HCT116 (cell line): ENCODE data around the gene TFEB. TPM values are rescaled to one million over a fixed set of nuclear protein-coding genes. Genes with fewer than 3 reads are reported as not detected.

ENCODE experiments used
- ATAC-seq: fragments of 200-7000 bp; cut with Tn5 transposase; 2 replicates; pipeline ENCODE4 v1.9.1; 2020; ENCODE audit warnings: mild to moderate bottlenecking, moderate library complexity
- BruUV-seq: library from RNA; stranded (reverse); fragments of 400-500 nt; replicated peaks from 2 replicates; lab custom pipeline; 2021; lab: Mats Ljungman, UMichigan
- CTCF ChIA-PET: fragments of 300-600 bp; sonication (Branson Sonifier 250); formaldehyde crosslinking; loops from one replicate; lab custom pipeline; 2021; ENCODE audit warnings: antibody characterized with exemption; lab: Charles Lee
- POLR2A ChIA-PET: fragments of 300-600, 350-600 bp; sonication (Branson Sonifier 250); formaldehyde crosslinking; loops from one replicate; lab custom pipeline; 2021; ENCODE audit warnings: antibody characterized with exemption; lab: Charles Lee
- RAD21 ChIA-PET, 2 experiments: fragments of 300-600 bp; sonication (Branson Sonifier 250); formaldehyde crosslinking; loops; one replicate each; lab custom pipeline; 2023; ENCODE audit warnings: low total read pairs in 2 of 2; ENCODE audit not compliant: uncharacterized antibody in 2 of 2, unreplicated experiment in 2 of 2, low non-redundant PET in 1 of 2; lab: Charles Lee
- DNase-seq: peaks from one replicate; pipeline ENCODE4 v3.0.0-alpha.2; 2010; ENCODE audit warnings: low read depth, low spot score
- H2AFZ ChIP-seq: fragments of 200-600 bp; shearing (Covaris generic), sonication (generic); 2 replicates; pipeline ENCODE4 v1.6.1; 2017; ENCODE audit warnings: low read depth, mixed run types, mixed read lengths, antibody characterized with exemption, low read length; ENCODE audit not compliant: poor library complexity, severe bottlenecking
- H3K27ac ChIP-seq: 2 replicates; pipeline ENCODE4 v1.5.1; 2012; ENCODE audit warnings: low read depth, low read length
- H3K27me3 ChIP-seq: fragments of 200-600 bp; sonication (generic); 2 replicates; pipeline ENCODE4 v1.6.1; 2016; ENCODE audit warnings: mixed run types, low read length, mixed read lengths; ENCODE audit not compliant: insufficient read depth
- H3K36me3 ChIP-seq, 2 experiments: fragments of 200-500 bp in 1 of 2; fragments of 200-600 bp in 1 of 2; sonication (Bioruptor generic) in 1 of 2; sonication (generic) in 1 of 2; 2 replicates each; pipeline versions ENCODE4 v1.5.1 to v1.6.1; 2014 to 2016; ENCODE audit warnings: low read length in 2 of 2, inconsistent platforms in 1 of 2, mixed read lengths in 1 of 2, mixed run types in 1 of 2; ENCODE audit not compliant: insufficient read depth in 2 of 2, control insufficient read depth in 1 of 2
- H3K4me1 ChIP-seq, 2 experiments: fragments of 200-600 bp in 1 of 2; sonication (generic) in 1 of 2; 2 replicates each; pipeline versions ENCODE4 v1.5.1 to v1.6.1; 2012 to 2017; ENCODE audit warnings: low read length in 2 of 2, inconsistent platforms in 1 of 2, mild to moderate bottlenecking in 1 of 2, mixed read lengths in 1 of 2, mixed run types in 1 of 2, moderate library complexity in 1 of 2; ENCODE audit not compliant: insufficient read depth in 2 of 2, control insufficient read depth in 1 of 2
- H3K4me2 ChIP-seq: fragments of 200-600 bp; sonication (generic); 2 replicates; pipeline ENCODE4 v1.6.1; 2017; ENCODE audit warnings: mixed run types, low read length, mixed read lengths
- H3K4me3 ChIP-seq, 2 experiments: fragments of 200-600 bp in 1 of 2; sonication (generic) in 1 of 2; replicated peaks in 1 of 2; 2 replicates each; pipeline ENCODE4 v1.5.1; 2011 to 2016; ENCODE audit warnings: low read length in 2 of 2, control low read depth in 1 of 2, low read depth in 1 of 2, mild to moderate bottlenecking in 1 of 2, mixed read lengths in 1 of 2, mixed run types in 1 of 2
- H3K79me2 ChIP-seq: fragments of 200-600 bp; sonication (generic); 2 replicates; pipeline ENCODE4 v1.6.1; 2017; ENCODE audit warnings: mild to moderate bottlenecking, mixed run types, low read length, moderate library complexity, mixed read lengths; ENCODE audit not compliant: insufficient read depth
- H3K9ac ChIP-seq: fragments of 200-600 bp; sonication (generic); 2 replicates; pipeline ENCODE4 v1.6.1; 2016; ENCODE audit warnings: low read length, mixed read lengths
- H3K9me2 ChIP-seq: fragments of 200-600 bp; sonication (generic), shearing (Covaris generic); 2 replicates; pipeline ENCODE4 v1.6.1; 2017; ENCODE audit warnings: mixed run types, mild to moderate bottlenecking, moderate library complexity; ENCODE audit not compliant: insufficient read depth
- H3K9me3 ChIP-seq, 2 experiments: fragments of 200-500 bp in 1 of 2; fragments of 200-600 bp in 1 of 2; sonication (Bioruptor generic) in 1 of 2; sonication (generic) in 1 of 2; 2 replicates each; pipeline ENCODE4 v1.6.1; 2014 to 2017; ENCODE audit warnings: low read length in 2 of 2, mixed read lengths in 2 of 2, inconsistent platforms in 1 of 2, low read depth in 1 of 2, mild to moderate bottlenecking in 1 of 2, mixed run types in 1 of 2, moderate library complexity in 1 of 2; ENCODE audit not compliant: control insufficient read depth in 1 of 2, insufficient read depth in 1 of 2
- H4K20me1 ChIP-seq: fragments of 200-600 bp; sonication (generic), shearing (Covaris generic); 2 replicates; pipeline ENCODE4 v1.6.1; 2017; ENCODE audit warnings: mixed run types, mild to moderate bottlenecking, moderate library complexity; ENCODE audit not compliant: insufficient read depth
- CEBPB ChIP-seq: IDR thresholded peaks from 2 replicates; pipeline ENCODE4 v1.6.1; 2012; ENCODE audit warnings: low read depth
- ELF1 ChIP-seq: IDR thresholded peaks from 2 replicates; pipeline ENCODE4 v1.6.1; 2012; ENCODE audit warnings: low read depth, borderline replicate concordance
- EZH2phosphoT487 ChIP-seq: fragments of 200-600 bp; IDR thresholded peaks from 2 replicates; pipeline ENCODE4 v1.6.1; 2018; ENCODE audit warnings: antibody characterized with exemption, borderline replicate concordance
- POLR2A ChIP-seq: IDR thresholded peaks from 2 replicates; pipeline ENCODE4 v1.7.0; 2011; ENCODE audit warnings: borderline replicate concordance; ENCODE audit not compliant: insufficient read depth, insufficient read length; ENCODE audit errors: extremely low read depth
- RAD21 ChIP-seq: IDR thresholded peaks from 2 replicates; pipeline ENCODE4 v1.6.1; 2012; ENCODE audit warnings: low read depth, mild to moderate bottlenecking
- SIN3A ChIP-seq: IDR thresholded peaks from 2 replicates; pipeline ENCODE4 v1.6.1; 2012; ENCODE audit warnings: low read depth
- SRF ChIP-seq: IDR thresholded peaks from 2 replicates; pipeline ENCODE4 v1.6.1; 2012; ENCODE audit warnings: low read depth
- ZFX ChIP-seq: fragments of 450-650 bp; IDR thresholded peaks from 2 replicates; pipeline ENCODE4 v1.6.1; 2017
- ZNF274 ChIP-seq: fragments of 200-500 bp; sonication (Bioruptor generic); IDR thresholded peaks from 2 replicates; pipeline ENCODE4 v1.6.1; 2014; ENCODE audit warnings: mild to moderate bottlenecking, low read depth, low read length, inconsistent platforms
- intact Hi-C: fragments of 100-400 bp; cut with micrococcal nuclease; formaldehyde crosslinking; loops from 2 replicates; pipeline ENCODE4 v1.10.0; 2022
- total RNA-seq: library from RNA; stranded (reverse); gene quantifications from one replicate; pipeline ENCODE4 v1.2.1, GENCODE V29; 2021; ENCODE audit not compliant: unreplicated experiment

The TFEB gene
- total RNA-seq, 1 experiment from 2014 or later: 4.8 TPM

- no peaks in the 10 kb centered on the region for H3K36me3 ChIP-seq
- H3K9ac ChIP-seq: no peak overlapping the region
- no TSS peak for BruUV-seq
- no peaks in the 10 kb centered on the region for H3K9me3 ChIP-seq
- no peak for ATAC-seq
- no peak overlapping the region for H3K4me2 ChIP-seq
- no peaks in the 10 kb centered on the region for H4K20me1 ChIP-seq
- no peaks in the 10 kb centered on the region for H3K79me2 ChIP-seq
- H3K4me1 ChIP-seq: peaks cover 2 to 14% of the 10 kb centered on the region in 2 experiments; a peak in 2 of 4 replicates
- H2AFZ ChIP-seq: no peak overlapping the region
- H3K27ac ChIP-seq: no peak overlapping the region
- TF ChIP-seq SIN3A: no peak
- no peak for TF ChIP-seq POLR2A
- no peak for TF ChIP-seq CEBPB
- TF ChIP-seq SRF: no peak
- TF ChIP-seq ELF1: no peak
- TF ChIP-seq RAD21: no peak
- no peak for TF ChIP-seq ZFX
- no peak for TF ChIP-seq ZNF274
- no peak for TF ChIP-seq EZH2phosphoT487
- RAD21 ChIA-PET: no interaction called here
- intact Hi-C loops: no loop called here
- no peaks in the 10 kb centered on the region for H3K27me3 ChIP-seq
- CTCF ChIA-PET: interaction anchor here (0.8 kb wide), 1 partner anchor 11 kb away, joined by 3 read pairs; no protein-coding TSS in a partner anchor
- no peak for DNase-seq
- POLR2A ChIA-PET: no interaction called here
- no peak overlapping the region for H3K4me3 ChIP-seq
- H3K9me2 ChIP-seq: no peaks in the 10 kb centered on the region
These were observed 44.7 kb downstream of the TFEB start for GRCh38 chr6:41690541-41691330.
